ENCODE data around the gene CBX3.
"Not testable (repeated sequence)": the region's sequence is repeated elsewhere in the genome, so short reads cannot be mapped to it uniquely, and the experiment has no call there.

Gene CBX3

DNA sequence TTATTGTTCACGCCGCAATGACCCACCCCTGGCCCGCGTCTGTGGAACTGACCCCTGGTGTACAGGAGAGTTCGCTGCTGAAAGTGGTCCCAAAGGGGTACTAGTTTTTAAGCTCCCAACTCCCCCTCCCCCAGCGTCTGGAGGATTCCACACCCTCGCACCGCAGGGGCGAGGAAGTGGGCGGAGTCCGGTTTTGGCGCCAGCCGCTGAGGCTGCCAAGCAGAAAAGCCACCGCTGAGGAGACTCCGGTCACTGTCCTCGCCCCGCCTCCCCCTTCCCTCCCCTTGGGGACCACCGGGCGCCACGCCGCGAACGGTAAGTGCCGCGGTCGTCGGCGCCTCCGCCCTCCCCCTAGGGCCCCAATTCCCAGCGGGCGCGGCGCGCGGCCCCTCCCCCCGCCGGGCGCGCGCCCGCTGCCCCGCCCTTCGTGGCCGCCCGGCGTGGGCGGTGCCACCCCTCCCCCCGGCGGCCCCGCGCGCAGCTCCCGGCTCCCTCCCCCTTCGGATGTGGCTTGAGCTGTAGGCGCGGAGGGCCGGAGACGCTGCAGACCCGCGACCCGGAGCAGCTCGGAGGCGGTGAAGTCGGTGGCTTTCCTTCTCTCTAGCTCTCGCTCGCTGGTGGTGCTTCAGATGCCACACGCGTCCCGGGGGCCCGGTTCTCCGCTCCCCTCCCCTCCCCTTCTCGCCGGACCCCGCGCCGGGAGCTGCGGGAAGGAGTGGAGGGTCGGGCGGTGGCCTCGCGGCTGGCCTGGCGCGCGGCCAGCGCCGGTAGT is at the start of gene CBX3:
TSS of gene CBX3 (plus strand) at position 499 of the 772 bp plus-strand sequence. CDS start 1,254 bp downstream, outside the sequence.
- TF ChIP-seq, protein P1, sequence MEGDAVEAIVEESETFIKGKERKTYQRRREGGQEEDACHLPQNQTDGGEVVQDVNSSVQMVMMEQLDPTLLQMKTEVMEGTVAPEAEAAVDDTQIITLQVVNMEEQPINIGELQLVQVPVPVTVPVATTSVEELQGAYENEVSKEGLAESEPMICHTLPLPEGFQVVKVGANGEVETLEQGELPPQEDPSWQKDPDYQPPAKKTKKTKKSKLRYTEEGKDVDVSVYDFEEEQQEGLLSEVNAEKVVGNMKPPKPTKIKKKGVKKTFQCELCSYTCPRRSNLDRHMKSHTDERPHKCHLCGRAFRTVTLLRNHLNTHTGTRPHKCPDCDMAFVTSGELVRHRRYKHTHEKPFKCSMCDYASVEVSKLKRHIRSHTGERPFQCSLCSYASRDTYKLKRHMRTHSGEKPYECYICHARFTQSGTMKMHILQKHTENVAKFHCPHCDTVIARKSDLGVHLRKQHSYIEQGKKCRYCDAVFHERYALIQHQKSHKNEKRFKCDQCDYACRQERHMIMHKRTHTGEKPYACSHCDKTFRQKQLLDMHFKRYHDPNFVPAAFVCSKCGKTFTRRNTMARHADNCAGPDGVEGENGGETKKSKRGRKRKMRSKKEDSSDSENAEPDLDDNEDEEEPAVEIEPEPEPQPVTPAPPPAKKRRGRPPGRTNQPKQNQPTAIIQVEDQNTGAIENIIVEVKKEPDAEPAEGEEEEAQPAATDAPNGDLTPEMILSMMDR (IDR thresholded peaks at IDR 0.05) = peak in 1 of 2 experiments; percentile 5
- Histone ChIP-seq H3K36me3 (peaks cover 13 to 19% (median 16%) of the 10 kb centered on the region in 3 donors), H3K9me3 (no peaks in the 10 kb centered on the region), H3K4me3 (peak within 1 kb of the TSS; percentile 74 to 91), H3K27me3 (no peaks in the 10 kb centered on the region), H3K4me1 (peaks cover 0 to 45% (median 27%) of the 10 kb centered on the region in 4 donors), H3K27ac (peak within 1 kb of the TSS; percentile 99)
- intact Hi-C loops (cut with DNase I; ENCODE audit: low total_unique reads) = loop anchor here (5.0 to 10.0 kb wide), 3 partner anchors 344 to 961 kb away; no protein-coding TSS in a partner anchor
- peak; percentile 88 to 95 for DNase-seq

DNA sequence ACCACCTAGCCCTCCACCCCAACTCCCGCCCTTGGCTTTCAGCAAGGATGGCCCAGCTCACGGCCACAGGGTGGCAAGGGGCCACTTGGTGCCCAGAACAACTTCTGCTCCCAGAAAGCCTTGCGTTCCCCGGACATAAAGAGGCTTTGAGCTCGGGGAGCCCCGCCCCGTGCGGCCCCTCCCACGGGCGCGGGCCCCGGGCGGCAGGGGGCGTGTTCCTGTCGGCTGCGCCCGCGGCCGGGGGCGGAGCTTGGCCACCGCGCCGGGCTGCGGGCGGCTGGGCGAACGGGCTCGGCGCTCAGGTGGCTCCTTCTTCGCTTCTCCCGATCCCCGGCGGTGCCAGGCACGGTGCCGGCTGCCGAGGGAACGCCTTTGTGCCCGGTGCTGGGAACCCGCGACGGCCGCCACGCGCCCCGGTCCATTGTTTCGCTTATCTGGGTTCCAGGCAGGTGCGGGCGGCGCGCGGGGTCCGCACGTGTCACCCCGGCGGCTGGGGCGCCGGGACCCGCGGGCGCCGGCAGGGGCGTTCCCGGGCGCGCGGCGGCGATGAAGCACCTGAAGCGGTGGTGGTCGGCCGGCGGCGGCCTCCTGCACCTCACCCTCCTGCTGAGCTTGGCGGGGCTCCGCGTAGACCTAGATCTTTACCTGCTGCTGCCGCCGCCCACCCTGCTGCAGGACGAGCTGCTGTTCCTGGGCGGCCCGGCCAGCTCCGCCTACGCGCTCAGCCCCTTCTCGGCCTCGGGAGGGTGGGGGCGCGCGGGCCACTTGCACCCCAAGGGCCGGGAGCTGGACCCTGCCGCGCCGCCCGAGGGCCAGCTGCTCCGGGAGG is 49.4 kb upstream of the CBX3 start, which contains the start of gene NFE2L3:
TSS of gene NFE2L3 (plus strand) at position 246 of the 829 bp plus-strand sequence. CDS start at position 547, 301 bp downstream.
- H3K4me1 ChIP-seq = peaks cover 0 to 19% (median 10%) of the 10 kb centered on the region in 4 donors
- intact Hi-C loops (cut with DNase I; ENCODE audit: low total_unique reads) = no loop called here
- peak within 1 kb of the TSS; percentile 47 to 48 for H3K4me3 ChIP-seq
- no peaks in the 10 kb centered on the region for H3K9me3 ChIP-seq
- H3K27ac ChIP-seq = no peak within 1 kb of the TSS
- TF ChIP-seq, protein P1 (IDR thresholded peaks at IDR 0.05) = no peak
- DNase-seq = peak; percentile 50 to 75
- peaks cover 0 to 44% of the 10 kb centered on the region in 2 donors for H3K27me3 ChIP-seq
- H3K36me3 ChIP-seq = no peaks in the 10 kb centered on the region

DNA sequence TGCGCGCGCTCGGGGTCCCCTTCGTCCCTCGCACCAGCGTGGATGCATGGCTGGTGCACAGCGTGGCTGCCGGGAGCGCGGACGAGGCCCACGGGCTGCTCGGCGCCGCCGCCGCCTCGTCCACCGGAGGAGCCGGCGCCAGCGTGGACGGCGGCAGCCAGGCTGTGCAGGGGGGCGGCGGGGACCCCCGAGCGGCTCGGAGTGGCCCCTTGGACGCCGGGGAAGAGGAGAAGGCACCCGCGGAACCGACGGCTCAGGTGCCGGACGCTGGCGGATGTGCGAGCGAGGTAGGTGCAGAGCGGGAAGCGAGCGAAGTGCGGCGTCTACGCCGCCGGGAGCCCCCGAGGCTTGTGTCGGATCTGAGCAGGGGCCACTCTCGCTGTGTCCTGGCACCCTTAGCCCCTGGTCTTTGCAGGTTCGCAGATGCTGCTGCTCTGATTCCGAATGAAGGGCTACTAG is 48.7 kb upstream of the CBX3 start:
- Histone ChIP-seq H3K4me1 (peaks cover 0 to 19% (median 10%) of the 10 kb centered on the region in 4 donors), H3K27me3 (peaks cover 0 to 44% of the 10 kb centered on the region in 2 donors), H3K4me3 (peak overlapping the region; percentile 47 to 48)
- DNase-seq; H3K9me3 ChIP-seq; H3K27ac ChIP-seq; intact Hi-C loops (cut with DNase I; ENCODE audit: low total_unique reads); H3K36me3 ChIP-seq: not testable (repeated sequence)

DNA sequence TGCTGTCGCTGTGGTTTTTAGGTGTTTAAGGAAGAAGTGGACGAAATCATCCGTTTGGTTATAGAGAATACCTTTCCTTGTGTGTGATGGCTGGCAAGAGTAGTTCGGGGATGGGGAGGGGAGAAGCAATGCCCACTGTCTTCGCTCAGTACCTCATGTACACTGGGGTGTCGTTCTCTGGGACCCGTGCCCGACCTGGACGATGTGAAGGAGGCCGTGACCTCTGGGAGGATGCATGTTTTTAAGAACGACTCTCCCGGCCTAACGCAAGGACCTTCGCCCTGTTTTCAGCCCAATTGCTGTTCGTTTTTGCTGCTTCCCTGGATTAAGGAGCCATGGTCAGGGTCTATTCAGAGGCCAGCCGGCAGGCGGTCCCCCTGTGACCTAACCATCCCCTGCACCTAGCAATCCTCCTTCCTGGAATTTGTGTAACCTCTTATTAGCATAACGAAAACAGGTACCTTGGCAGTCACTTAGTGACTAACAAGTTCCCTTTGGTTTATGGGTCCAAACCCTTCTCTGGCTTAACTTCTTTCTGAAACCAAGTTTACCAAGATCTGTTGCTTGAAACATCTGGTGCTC is 48.2 kb upstream of the CBX3 start:
- H3K4me3 ChIP-seq = peak overlapping the region; percentile 47 to 48

DNA sequence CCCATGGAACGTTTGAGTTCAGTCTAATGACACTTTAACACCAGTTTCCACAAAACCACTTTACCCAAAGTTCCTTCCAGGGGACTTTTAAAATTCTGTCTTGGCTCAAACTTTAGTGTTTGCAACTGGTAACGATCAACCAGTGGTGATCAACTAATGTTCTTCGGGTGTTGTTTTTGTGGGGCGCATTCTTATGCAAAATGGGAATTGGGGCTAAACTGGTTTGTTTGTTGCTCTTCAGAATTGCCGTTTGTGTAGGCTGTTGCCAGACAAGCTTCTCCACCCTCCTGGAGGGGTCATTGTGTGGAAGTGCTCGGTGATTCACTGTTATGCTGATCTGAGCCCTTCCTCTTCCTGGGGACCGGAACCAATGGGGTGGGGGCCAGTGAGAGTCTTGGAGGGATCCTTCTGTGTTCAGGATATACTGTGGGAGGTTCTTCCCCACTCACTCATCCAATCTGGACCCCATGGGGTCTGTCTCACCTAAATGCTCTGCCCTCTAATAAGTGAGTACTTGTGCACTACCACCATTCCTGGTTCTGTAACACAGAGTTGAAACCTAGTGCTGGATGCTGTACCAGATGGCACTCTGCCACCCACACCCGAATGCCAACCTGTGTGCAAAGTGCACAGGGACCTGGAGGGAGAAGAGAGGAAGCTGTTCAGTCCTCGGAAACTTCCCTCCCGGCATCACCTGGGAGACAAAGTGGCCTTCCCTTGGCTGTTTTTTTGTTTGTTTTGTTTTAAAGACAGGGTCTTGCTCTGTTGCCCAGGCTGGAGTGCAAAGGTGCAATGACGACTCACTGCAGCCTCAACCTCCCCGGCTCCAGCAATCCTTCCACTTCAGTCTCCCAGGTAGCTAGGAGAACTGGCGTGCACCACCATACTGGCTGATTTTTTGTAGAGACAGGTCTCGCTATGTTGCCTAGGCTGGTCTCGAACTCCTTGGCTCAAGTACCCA is 47.4 kb upstream of the CBX3 start:
- Histone ChIP-seq H3K27ac (no peak overlapping the region), H3K4me1 (peaks cover 0 to 19% (median 10%) of the 10 kb centered on the region in 4 donors), H3K4me3 (no peak overlapping the region), H3K27me3 (peaks cover 0 to 44% of the 10 kb centered on the region in 2 donors), H3K9me3 (no peaks in the 10 kb centered on the region), H3K36me3 (no peaks in the 10 kb centered on the region)
- TF ChIP-seq, protein P1 (IDR thresholded peaks at IDR 0.05) = no peak
- intact Hi-C loops (cut with DNase I; ENCODE audit: low total_unique reads) = no loop called here
- DNase-seq = peak in 1 of 2 donors; percentile 34

More for the DNA sequence above, 48.2 kb upstream of the CBX3 start:
- peaks cover 0 to 19% (median 10%) of the 10 kb centered on the region in 4 donors for H3K4me1 ChIP-seq
- no peaks in the 10 kb centered on the region for H3K9me3 ChIP-seq
- H3K27me3 ChIP-seq = peaks cover 0 to 44% of the 10 kb centered on the region in 2 donors
- intact Hi-C loops (cut with DNase I; ENCODE audit: low total_unique reads) = no loop called here
- H3K36me3 ChIP-seq = no peaks in the 10 kb centered on the region
- no peak overlapping the region for H3K27ac ChIP-seq
- TF ChIP-seq, protein P1 (IDR thresholded peaks at IDR 0.05) = no peak
- DNase-seq = no peak

Data from tibial artery (tissue), 4 donors.